Adrenal gland (tissue), 5 donors: ENCODE data around the gene SLC24A3.

ENCODE experiments used
- CTCF ChIP-seq, 6 experiments: fragments of 450-650 bp in 4 of 6; fragments of 200-600 bp in 2 of 6; sonication (generic) in 1 of 6; IDR thresholded peaks; 1 replicate in 5 of 6; 2 replicates in 1 of 6; pipeline versions ENCODE4 v1.5.1 to v1.8.0; 2016 to 2021; ENCODE audit warnings: antibody characterized with exemption in 6 of 6, mild to moderate bottlenecking in 2 of 6, moderate library complexity in 1 of 6
- POLR2A ChIP-seq, 2 donors: fragments of 450-650 bp; IDR thresholded peaks; one replicate each; pipeline ENCODE4 v1.6.1; 2017; ENCODE audit warnings: antibody characterized with exemption in 2 of 2, mild to moderate bottlenecking in 2 of 2, moderate library complexity in 1 of 2
- donor health status: DM: no; HTN: no; CAD: no.

- no peak for TF ChIP-seq CTCF (IDR thresholded peaks at IDR 0.05)
- TF ChIP-seq POLR2A (IDR thresholded peaks at IDR 0.05), result no peak
These were observed 116.2 kb downstream of the SLC24A3 start for GRCh38 chr20:19328676-19329075.
